Uterus (tissue), 4 donors: ENCODE measurements around the gene SLC25A21. TPM values are rescaled to one million over a fixed set of nuclear protein-coding genes. Genes with fewer than 3 reads are reported as not detected.

Experiments
- DNase-seq, 2 donors: peaks; one replicate each; pipeline ENCODE4 v3.0.0-alpha.2; 2019 to 2020
- H3K27ac ChIP-seq, 2 donors: fragments of 200-600 bp; sonication (generic); 1 replicate in 1 of 2; 2 replicates in 1 of 2; pipeline ENCODE4 v1.5.1; 2016 to 2018
- H3K27me3 ChIP-seq, 2 donors: fragments of 200-600 bp; sonication (generic); one replicate each; pipeline ENCODE4 v1.5.1; 2018 to 2019; ENCODE audit warnings: control low read depth in 1 of 2
- H3K36me3 ChIP-seq, 2 donors: fragments of 200-600 bp; sonication (generic); one replicate each; pipeline ENCODE4 v1.5.1; 2019; ENCODE audit warnings: control low read depth in 1 of 2
- H3K4me1 ChIP-seq, 2 donors: fragments of 200-600 bp; sonication (generic); one replicate each; pipeline ENCODE4 v1.5.1; 2018 to 2019; ENCODE audit warnings: control low read depth in 1 of 2
- H3K4me3 ChIP-seq, 2 donors: fragments of 200-600 bp; sonication (generic); 1 replicate in 1 of 2; 2 replicates in 1 of 2; pipeline ENCODE4 v1.5.1; 2018 to 2019; ENCODE audit warnings: mild to moderate bottlenecking in 1 of 2
- H3K9me3 ChIP-seq, 2 donors: fragments of 200-600 bp; sonication (generic); one replicate each; pipeline ENCODE4 v1.5.1; 2019; ENCODE audit warnings: control low read depth in 1 of 2
- POLR2A ChIP-seq, 2 donors: fragments of 450-650 bp; IDR thresholded peaks; one replicate each; pipeline ENCODE4 v1.6.1; 2016; ENCODE audit warnings: antibody characterized with exemption in 2 of 2, mild to moderate bottlenecking in 1 of 2, moderate library complexity in 1 of 2
- intact Hi-C: fragments of 100-400 bp; cut with DNase I; formaldehyde crosslinking; loops from one replicate; pipeline ENCODE4 v1.15.1; 2023; ENCODE audit warnings: low total_unique reads
- total RNA-seq, 4 donors: library from RNA; depleted of rRNA in 3 of 4; stranded (reverse); fragments of >200 nt in 3 of 4; gene quantifications; one replicate each; pipeline versions ENCODE4 v1.1.0 to v1.2.4, GENCODE V29; 2014 to 2023
- TF ChIP-seq, protein P1 (sequence below), 4 experiments: fragments of 200-600 bp in 2 of 4; fragments of 450-650 bp in 2 of 4; sonication (generic) in 2 of 4; IDR thresholded peaks; one replicate each; pipeline ENCODE4 v1.5.1; 2016 to 2019; ENCODE audit warnings: antibody characterized with exemption in 4 of 4, mild to moderate bottlenecking in 2 of 4, moderate library complexity in 1 of 4
- donor health status: DM: yes; HTN: yes; CAD: no.

Gene SLC25A21
- total RNA-seq, 4 donors from 2014 or later, result under 0.01 to 3.0 (median 2.0) TPM; not detected in 1

DNA sequence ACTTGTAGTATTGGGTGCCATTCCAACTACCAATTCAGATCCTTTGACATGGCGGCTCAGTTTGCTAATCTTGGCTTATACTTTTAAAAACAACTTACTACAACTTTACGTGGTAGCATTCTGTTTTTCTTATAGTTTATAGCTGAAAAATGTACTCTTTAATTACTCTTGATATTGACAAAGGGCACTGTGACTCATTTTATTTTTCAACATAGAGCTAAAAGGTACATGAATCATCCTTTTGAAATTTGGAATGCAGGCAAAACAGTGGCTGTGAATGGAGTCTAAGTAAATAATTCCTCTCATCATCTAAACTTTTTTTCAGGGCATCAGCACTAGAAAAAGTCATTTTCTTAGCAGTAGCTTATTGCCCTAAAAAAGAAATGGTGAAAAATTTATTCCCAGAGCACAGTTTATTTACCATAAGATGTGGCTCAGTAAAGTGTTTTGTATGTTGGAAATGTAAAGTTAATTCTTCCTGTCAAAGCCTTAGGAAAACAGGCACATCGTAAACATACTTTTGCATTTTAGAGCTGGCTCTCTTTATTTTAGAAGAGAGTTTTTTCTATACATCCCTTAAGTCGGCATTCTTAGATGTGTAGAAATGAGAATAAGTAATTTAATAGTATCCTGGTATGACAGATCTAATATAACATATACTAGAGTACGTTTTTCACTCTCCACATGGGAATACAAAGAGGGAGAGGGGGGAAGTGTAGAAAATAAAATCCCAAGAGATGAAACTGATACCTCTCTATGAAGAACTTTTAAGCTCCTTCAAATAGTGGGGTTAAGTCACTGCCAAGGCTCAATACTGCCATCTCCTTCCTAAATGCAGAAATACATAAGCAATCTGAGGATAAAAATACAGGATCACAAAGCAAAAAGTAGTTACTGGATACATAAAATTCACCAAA is 55.2 kb downstream of the SLC25A21 start:
- H3K27ac ChIP-seq, result no peak overlapping the region
- H3K9me3 ChIP-seq, result no peaks in the 10 kb centered on the region
- no peak overlapping the region for H3K4me3 ChIP-seq
- intact Hi-C loops, result no loop called here
- no peaks in the 10 kb centered on the region for H3K4me1 ChIP-seq
- TF ChIP-seq POLR2A (IDR thresholded peaks at IDR 0.05), result no peak
- TF ChIP-seq, protein P1, sequence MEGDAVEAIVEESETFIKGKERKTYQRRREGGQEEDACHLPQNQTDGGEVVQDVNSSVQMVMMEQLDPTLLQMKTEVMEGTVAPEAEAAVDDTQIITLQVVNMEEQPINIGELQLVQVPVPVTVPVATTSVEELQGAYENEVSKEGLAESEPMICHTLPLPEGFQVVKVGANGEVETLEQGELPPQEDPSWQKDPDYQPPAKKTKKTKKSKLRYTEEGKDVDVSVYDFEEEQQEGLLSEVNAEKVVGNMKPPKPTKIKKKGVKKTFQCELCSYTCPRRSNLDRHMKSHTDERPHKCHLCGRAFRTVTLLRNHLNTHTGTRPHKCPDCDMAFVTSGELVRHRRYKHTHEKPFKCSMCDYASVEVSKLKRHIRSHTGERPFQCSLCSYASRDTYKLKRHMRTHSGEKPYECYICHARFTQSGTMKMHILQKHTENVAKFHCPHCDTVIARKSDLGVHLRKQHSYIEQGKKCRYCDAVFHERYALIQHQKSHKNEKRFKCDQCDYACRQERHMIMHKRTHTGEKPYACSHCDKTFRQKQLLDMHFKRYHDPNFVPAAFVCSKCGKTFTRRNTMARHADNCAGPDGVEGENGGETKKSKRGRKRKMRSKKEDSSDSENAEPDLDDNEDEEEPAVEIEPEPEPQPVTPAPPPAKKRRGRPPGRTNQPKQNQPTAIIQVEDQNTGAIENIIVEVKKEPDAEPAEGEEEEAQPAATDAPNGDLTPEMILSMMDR (IDR thresholded peaks at IDR 0.05), result no peak
- no peaks in the 10 kb centered on the region for H3K27me3 ChIP-seq
- H3K36me3 ChIP-seq, result no peaks in the 10 kb centered on the region
- no peak for DNase-seq

DNA sequence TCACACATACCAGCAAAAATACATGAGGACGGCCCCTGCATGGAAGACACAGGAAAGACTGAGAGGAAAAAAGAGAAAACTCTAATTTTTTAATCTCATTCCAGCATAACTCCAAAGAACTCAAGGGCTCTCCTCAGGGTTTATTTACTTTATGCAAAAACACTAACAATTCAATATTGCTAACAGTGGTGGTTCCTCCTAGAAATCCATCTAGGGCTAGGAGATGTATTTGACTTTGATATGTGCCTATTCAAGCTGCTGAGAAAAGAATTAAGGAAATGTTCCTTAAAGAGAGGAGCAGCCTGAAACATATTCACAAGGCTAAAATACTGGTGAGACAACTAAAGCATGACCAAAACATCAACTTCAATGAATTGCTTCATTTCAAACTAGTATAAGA is 57.0 kb downstream of the SLC25A21 start:
- H3K27me3 ChIP-seq, result no peaks in the 10 kb centered on the region
- intact Hi-C loops, result no loop called here
- H3K4me1 ChIP-seq, result no peaks in the 10 kb centered on the region
- no peak for DNase-seq
- no peaks in the 10 kb centered on the region for H3K9me3 ChIP-seq
- TF ChIP-seq, protein P1 (IDR thresholded peaks at IDR 0.05), result no peak
- no peak for TF ChIP-seq POLR2A (IDR thresholded peaks at IDR 0.05)
- no peak overlapping the region for H3K4me3 ChIP-seq
- H3K27ac ChIP-seq, result no peak overlapping the region
- no peaks in the 10 kb centered on the region for H3K36me3 ChIP-seq

DNA sequence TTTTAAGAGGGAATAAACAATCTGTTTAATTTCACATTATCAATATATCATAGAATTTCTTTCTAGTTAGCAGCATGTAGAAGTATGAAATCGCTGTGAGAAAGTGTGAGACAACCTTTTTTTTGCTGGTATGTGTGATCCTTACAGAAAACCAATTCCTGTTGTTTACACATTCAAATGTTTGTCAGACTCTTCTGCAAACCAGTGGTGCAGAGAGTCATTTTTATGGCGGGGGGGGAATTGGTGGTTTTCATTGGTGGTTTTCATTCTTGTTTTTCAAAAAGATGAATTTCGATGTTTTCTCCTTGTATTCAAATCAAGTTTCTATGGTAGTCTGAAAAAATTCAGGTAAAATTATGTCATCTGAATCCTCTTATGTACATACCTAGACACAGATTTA is 57.8 kb downstream of the SLC25A21 start:
- Histone ChIP-seq H3K4me3 (no peak overlapping the region), H3K4me1 (no peaks in the 10 kb centered on the region), H3K27ac (no peak overlapping the region), H3K9me3 (no peaks in the 10 kb centered on the region), H3K36me3 (no peaks in the 10 kb centered on the region), H3K27me3 (no peaks in the 10 kb centered on the region)
- intact Hi-C loops, result no loop called here
- DNase-seq, result no peak
- TF ChIP-seq, protein P1 (IDR thresholded peaks at IDR 0.05), result no peak
- no peak for TF ChIP-seq POLR2A (IDR thresholded peaks at IDR 0.05)

DNA sequence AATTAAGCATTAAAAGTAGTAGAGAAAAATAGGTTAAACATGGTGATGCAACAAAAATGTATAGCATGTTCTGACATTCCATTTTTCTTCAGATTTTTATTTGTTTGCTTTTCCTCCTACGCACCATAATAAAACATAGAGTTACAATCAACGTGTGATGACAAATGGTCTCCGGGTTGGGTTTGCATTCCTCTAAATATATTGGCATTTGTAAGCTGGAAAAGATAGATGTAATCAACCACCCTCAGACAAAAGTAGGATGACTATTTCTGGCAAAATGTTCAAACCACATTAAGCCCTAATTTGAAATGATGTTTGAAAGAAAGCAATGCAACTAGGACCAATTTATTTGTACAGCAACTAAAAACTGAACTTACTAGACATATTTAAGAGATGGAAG is 58.4 kb downstream of the SLC25A21 start:
- Histone ChIP-seq H3K36me3 (no peaks in the 10 kb centered on the region), H3K4me1 (no peaks in the 10 kb centered on the region), H3K27me3 (no peaks in the 10 kb centered on the region), H3K27ac (no peak overlapping the region), H3K9me3 (no peaks in the 10 kb centered on the region), H3K4me3 (no peak overlapping the region)
- DNase-seq, result no peak
- TF ChIP-seq, protein P1 (IDR thresholded peaks at IDR 0.05), result no peak
- TF ChIP-seq POLR2A (IDR thresholded peaks at IDR 0.05), result no peak
- intact Hi-C loops, result no loop called here

DNA sequence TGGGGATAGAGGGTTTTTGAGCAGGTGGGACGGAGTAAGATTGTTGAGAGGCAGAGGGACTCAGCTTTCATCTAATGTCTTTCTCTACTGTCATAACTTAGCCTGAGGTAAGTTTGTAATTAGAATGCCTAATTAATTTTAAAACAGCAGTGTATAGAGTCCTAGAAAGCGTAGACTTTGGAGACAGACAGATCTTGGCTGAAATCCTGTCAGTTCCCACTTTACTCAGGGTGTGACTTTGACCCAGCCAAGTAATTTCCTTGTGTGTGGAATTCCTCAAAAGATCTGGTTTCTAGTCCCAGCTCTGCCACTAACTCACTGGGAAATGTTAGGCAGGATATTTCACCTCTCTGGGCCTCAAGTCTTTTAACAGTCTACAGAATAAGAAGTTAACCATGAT is 74.3 kb downstream of the SLC25A21 start:
- intact Hi-C loops, result no loop called here
- H3K27ac ChIP-seq, result no peak overlapping the region

More for the DNA sequence above, 74.3 kb downstream of the SLC25A21 start:
- Histone ChIP-seq H3K9me3 (no peaks in the 10 kb centered on the region), H3K36me3 (no peaks in the 10 kb centered on the region), H3K27me3 (no peaks in the 10 kb centered on the region), H3K4me3 (no peak overlapping the region), H3K4me1 (no peaks in the 10 kb centered on the region)
- no peak for TF ChIP-seq POLR2A (IDR thresholded peaks at IDR 0.05)
- TF ChIP-seq, protein P1 (IDR thresholded peaks at IDR 0.05), result no peak
- DNase-seq, result no peak
